22Rv1 (cell line): ENCODE measurements around the gene CNIH4.
"Not testable (repeated sequence)": the region's sequence is repeated elsewhere in the genome, so short reads cannot be mapped to it uniquely, and the experiment has no call there.

Experiments
- H3K27ac ChIP-seq: fragments of 450-650 bp; 2 replicates; pipeline ENCODE4 v1.5.1; 2017
- ZFX ChIP-seq: fragments of 450-650 bp; IDR thresholded peaks from 2 replicates; pipeline ENCODE4 v1.6.1; 2017; ENCODE audit warnings: antibody characterized with exemption, borderline replicate concordance
- TF ChIP-seq, protein P1 (sequence below): fragments of 450-650 bp; IDR thresholded peaks from 2 replicates; pipeline ENCODE4 v1.5.1; 2017; ENCODE audit warnings: mild to moderate bottlenecking

The CNIH4 gene

DNA sequence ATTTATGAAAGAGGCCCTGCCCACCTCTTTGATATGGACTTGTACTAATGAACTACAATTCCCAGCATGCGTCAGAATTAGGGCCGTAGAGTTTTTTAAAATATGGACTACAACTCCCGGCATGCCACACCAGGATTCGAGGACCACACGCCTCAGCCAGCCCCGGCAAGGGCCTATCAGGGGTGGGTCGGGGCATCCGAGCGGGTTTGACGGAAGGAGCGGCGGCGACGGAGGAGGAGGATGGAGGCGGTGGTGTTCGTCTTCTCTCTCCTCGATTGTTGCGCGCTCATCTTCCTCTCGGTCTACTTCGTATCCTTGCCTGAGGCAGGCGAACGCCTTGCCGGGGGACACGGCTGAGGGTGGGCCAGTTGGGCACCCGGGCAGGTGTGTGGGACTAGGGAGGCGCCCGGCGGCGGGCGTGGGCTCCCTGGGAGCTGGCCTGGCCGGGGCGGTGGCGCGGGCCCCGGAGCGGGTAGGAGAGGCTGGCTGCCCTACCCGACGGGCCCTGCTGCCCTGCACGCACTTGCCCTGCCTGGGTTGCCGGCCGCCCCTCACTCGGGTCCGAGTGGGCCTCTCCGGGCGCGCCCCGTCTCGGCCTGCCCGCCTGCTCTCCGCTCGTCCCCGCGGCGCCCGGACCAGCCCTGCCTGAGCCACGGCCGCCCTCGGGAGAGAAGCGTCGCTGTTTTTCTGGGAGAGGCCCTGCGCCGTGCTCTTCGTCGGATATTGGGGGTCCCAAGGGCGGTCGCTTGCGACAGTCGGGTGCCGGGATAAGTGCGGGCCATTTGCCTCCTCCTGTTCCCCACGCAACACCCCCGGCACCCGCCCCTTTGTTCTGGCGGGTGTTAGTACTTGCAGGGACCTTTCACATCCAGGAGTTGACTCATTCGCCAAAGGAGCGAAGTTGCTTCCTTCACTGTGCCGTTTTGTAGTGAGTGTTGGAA lies at the start of gene CNIH4:
Gene CNIH4 (plus strand): TSS at position 195 of the 941 bp plus-strand sequence. CDS start 46 bp downstream, at position 241.
- H3K27ac ChIP-seq, result peak within 1 kb of the TSS; percentile 71
- TF ChIP-seq ZFX, result no peak
- TF ChIP-seq, protein P1, sequence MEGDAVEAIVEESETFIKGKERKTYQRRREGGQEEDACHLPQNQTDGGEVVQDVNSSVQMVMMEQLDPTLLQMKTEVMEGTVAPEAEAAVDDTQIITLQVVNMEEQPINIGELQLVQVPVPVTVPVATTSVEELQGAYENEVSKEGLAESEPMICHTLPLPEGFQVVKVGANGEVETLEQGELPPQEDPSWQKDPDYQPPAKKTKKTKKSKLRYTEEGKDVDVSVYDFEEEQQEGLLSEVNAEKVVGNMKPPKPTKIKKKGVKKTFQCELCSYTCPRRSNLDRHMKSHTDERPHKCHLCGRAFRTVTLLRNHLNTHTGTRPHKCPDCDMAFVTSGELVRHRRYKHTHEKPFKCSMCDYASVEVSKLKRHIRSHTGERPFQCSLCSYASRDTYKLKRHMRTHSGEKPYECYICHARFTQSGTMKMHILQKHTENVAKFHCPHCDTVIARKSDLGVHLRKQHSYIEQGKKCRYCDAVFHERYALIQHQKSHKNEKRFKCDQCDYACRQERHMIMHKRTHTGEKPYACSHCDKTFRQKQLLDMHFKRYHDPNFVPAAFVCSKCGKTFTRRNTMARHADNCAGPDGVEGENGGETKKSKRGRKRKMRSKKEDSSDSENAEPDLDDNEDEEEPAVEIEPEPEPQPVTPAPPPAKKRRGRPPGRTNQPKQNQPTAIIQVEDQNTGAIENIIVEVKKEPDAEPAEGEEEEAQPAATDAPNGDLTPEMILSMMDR, result no peak

DNA sequence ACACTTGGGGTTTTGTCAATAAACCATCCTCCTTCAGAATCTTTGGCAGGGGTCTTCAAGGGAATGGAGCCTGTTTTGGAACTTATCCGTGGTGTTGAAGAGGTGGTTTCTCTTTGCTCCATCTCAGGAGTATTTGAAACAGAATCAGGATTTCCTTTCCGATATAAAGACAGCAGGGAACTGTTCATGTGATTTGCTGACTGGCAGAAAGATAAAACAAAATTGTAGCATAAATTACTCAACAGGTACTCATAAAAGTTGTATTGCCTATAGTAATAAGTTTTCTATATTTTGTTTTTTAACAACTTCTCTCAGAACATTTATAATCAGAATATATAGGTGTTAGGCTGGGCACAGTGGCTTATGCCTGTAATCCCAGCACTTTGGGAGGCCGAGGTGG lies 48.6 kb upstream of the CNIH4 start:
- H3K27ac ChIP-seq, result no peak overlapping the region
- no peak for TF ChIP-seq ZFX
- TF ChIP-seq, protein P1, result no peak

DNA sequence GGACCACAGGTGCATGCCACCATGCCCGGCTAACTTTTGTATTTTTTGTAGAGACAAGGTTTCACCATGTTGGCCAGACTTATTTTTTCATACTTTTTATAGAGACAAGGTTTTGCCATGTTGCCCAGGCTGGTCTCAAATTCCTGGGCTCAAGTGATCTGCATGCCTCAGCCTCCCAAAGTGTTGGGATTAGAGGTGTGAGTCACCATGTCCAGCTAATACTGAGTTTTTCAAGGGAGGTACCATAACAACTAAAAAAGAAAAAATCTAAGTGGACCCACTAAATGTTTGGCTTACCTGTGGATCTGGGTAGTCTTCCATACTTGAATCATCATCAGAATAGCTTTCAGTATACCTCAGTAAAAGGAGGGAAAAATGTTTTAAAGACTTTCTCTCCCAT lies 45.2 kb upstream of the CNIH4 start:
- not testable (repeated sequence) for H3K27ac ChIP-seq

DNA sequence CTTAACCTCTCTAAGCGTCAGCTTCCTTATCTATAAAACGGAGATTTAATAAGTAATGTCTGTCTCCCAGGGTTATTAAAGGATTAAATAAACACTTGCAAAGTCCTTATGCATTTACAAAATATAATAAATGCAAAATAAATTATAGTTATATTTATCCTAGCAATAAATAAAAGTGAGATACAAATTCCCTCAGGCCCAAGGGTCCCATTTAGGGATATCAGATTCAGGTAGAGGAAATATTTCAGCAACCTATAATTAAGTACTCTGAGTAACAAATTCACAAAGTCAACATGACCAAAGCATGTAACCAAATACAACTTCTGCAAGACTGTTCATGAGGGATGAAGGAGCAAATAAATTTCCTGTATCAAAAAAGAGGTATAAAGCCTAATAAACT lies 44.7 kb upstream of the CNIH4 start:
- TF ChIP-seq ZFX, result no peak
- TF ChIP-seq, protein P1, result no peak
- no peak overlapping the region; the same call in 1 of the 2 replicates for H3K27ac ChIP-seq

DNA sequence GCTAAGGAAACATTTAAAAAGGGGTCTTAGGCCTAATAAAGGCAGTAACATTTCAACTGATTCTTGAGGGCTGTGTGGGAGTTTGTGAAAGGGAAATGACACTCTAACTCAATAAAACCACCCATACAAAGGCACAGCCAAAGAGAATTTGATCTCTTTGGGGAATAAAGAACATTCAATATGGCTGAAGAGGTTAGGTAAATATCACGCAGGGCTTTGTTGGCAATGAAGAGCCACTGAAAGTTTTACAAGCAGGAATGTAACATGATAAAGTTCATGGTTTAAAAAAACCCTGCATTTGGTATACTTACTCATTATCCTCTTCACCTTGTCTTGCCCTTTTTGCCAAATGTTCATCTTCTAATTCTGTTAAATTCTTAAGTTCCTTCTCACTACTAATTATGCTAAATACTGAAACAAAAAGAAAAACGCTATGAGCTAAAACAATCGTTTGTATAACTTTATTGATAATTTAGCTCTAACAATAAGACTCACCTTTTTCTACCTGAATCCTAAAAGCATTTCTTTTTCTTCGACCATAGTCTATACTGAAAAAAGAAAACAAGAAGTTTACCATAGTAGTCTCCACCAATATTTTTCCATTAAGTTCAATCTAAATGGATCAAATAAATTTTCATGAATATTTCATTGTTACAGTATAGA lies 39.2 kb upstream of the CNIH4 start:
- TF ChIP-seq, protein P1, result no peak
- no peak for TF ChIP-seq ZFX
- peak overlapping the region; percentile 84 for H3K27ac ChIP-seq

DNA sequence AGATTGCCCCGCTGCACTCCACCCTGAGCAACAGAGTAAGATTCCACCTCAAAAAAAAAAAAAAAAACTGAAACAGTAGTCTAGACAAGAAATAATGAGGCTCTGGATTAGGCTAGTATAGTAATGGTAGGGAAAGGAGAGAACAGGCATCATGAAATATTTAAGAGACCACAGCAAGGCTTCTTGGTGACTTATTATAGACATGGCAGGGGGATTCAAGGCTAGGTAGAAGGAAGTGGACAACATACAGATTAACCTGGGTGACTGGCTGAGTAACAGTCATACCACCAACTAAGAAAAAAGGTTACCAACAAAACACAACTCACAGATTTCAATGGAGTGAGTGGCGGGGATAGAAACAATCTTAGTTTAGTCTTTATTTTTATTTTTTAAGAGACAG lies 35.0 kb upstream of the CNIH4 start:
- TF ChIP-seq ZFX, result no peak
- TF ChIP-seq, protein P1, result no peak
- H3K27ac ChIP-seq, result no peak overlapping the region

DNA sequence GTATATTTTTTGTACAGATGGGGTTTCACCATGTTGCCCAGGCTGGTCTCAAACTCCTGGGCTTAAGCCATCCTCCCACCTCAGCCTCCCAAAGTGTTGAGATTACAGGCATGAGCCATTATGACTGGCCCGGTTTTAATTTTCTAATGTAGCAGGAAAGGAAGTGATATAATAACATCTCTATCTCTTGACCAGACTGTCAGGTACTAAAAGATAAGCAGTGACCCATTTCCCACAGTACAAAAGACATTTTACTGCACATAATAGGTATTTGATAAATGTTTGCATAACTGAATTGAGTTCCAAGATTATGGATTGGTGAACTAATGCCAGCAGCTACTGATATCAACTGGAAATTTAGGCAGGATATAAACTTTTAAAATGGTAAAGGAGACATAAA lies 30.7 kb upstream of the CNIH4 start:
- H3K27ac ChIP-seq, result no peak overlapping the region
- TF ChIP-seq, protein P1, result no peak
- no peak for TF ChIP-seq ZFX
